PFSK-1 (cell line): ENCODE measurements around the gene CLEC5A.

ENCODE experiments used
- POLR2AphosphoS5 ChIP-seq: IDR thresholded peaks from 2 replicates; pipeline ENCODE4 v1.6.1; 2012; ENCODE audit warnings: low read depth, mild to moderate bottlenecking, control low read depth, low read length, moderate library complexity
- REST ChIP-seq, 2 experiments: IDR thresholded peaks; 2 replicates each; pipeline versions ENCODE4 v1.6.1 to v1.8.0; 2011 to 2012; ENCODE audit warnings: low read depth in 2 of 2, low read length in 2 of 2, control low read depth in 1 of 2, inconsistent platforms in 1 of 2, mild to moderate bottlenecking in 1 of 2, moderate library complexity in 1 of 2; ENCODE audit not compliant: insufficient read depth in 1 of 2
- TAF1 ChIP-seq: IDR thresholded peaks from 2 replicates; pipeline ENCODE4 v1.6.1; 2012; ENCODE audit warnings: low read length, control low read depth, borderline replicate concordance; ENCODE audit not compliant: insufficient read depth

GRCh38 chr7:141943846-141944245 is 2.9 kb downstream of the CLEC5A start:
- TF ChIP-seq POLR2AphosphoS5 (no peak), TAF1 (no peak), REST (IDR thresholded peaks at IDR 0.05; ENCODE audit: insufficient read depth in 1 of 2, low read depth in 2 of 2, low read length in 2 of 2) (no peak)
